K562 (cell line): ENCODE measurements around the gene CD6. TPM values are rescaled to one million over a fixed set of nuclear protein-coding genes. Genes with fewer than 3 reads are reported as not detected.

Experiments
- ATAC-seq: fragments of 200-7000 bp; cut with Tn5 transposase; 3 replicates; pipeline ENCODE4 v1.9.1; 2020; ENCODE audit warnings: moderate library complexity
- BruUV-seq: library from RNA; stranded (reverse); fragments of 400-500 nt; replicated peaks from 2 replicates; lab custom pipeline; 2021; lab: Mats Ljungman, UMichigan
- CTCF ChIA-PET: fragments of 300-600 bp; formaldehyde crosslinking; extraction: SDS; loops from one replicate; lab custom pipeline; 2021; ENCODE audit warnings: low intra/inter-chr PET ratio; lab: Yijun Ruan, JAX
- POLR2A ChIA-PET: fragments of 300-600, 350-650 bp; sonication (Branson Sonifier 250); formaldehyde crosslinking; extraction: SDS; loops from one replicate; lab custom pipeline; 2021; ENCODE audit warnings: antibody characterized with exemption, inconsistent platforms; lab: Yijun Ruan, JAX
- DNase-seq, 4 experiments: peaks; one replicate each; pipeline versions ENCODE4 v3.0.0 to v3.0.0-alpha.2; 2011 to 2018; ENCODE audit warnings: low spot score in 3 of 4, mixed read lengths in 3 of 4; ENCODE audit errors: extremely low read depth in 1 of 4
- FAIRE-seq: peaks from 2 replicates; lab custom pipeline; 2011; peaks lifted over from hg19 to GRCh38; lab: Jason Lieb, UNC
- H2AFZ ChIP-seq: 2 replicates; pipeline ENCODE4 v1.6.0; 2011; ENCODE audit warnings: low read depth, low read length, control low read depth, inconsistent platforms
- H3K27ac ChIP-seq: fragments of 200-600 bp; 3 replicates; pipeline ENCODE4 v1.8.0; 2011; ENCODE audit warnings: low read depth, mild to moderate bottlenecking, control low read depth, inconsistent platforms, low read length, moderate library complexity, mixed read lengths; ENCODE audit errors: extremely low read depth
- H3K27me3 ChIP-seq, 2 experiments: fragments of 300-600 bp in 1 of 2; 2 replicates in 1 of 2; 3 replicates in 1 of 2; pipeline versions ENCODE4 v1.6.0 to v1.8.0; 2011; ENCODE audit warnings: inconsistent platforms in 2 of 2, low read length in 2 of 2, mild to moderate bottlenecking in 1 of 2, mixed read lengths in 1 of 2, moderate library complexity in 1 of 2; ENCODE audit not compliant: control insufficient read depth in 2 of 2, insufficient read depth in 2 of 2
- H3K36me3 ChIP-seq: fragments of 300-600 bp; 3 replicates; pipeline ENCODE4 v1.8.0; 2011; ENCODE audit warnings: mild to moderate bottlenecking, low read length, inconsistent platforms; ENCODE audit not compliant: control insufficient read depth, insufficient read depth
- H3K4me1 ChIP-seq, 2 experiments: fragments of 200-600 bp in 1 of 2; replicated peaks in 1 of 2; 2 replicates in 1 of 2; 3 replicates in 1 of 2; pipeline versions ENCODE4 v1.5.1 to v1.8.0; 2011; ENCODE audit warnings: inconsistent platforms in 2 of 2, low read length in 2 of 2, mild to moderate bottlenecking in 1 of 2, mixed read lengths in 1 of 2, moderate library complexity in 1 of 2; ENCODE audit not compliant: control insufficient read depth in 2 of 2, insufficient read depth in 2 of 2
- H3K4me2 ChIP-seq: 2 replicates; pipeline ENCODE4 v1.6.1; 2011; ENCODE audit warnings: low read length, control low read depth, inconsistent platforms, mixed read lengths; ENCODE audit not compliant: insufficient read depth
- H3K4me3 ChIP-seq: fragments of 200-600 bp; sonication (generic), shearing (Covaris generic); 2 replicates; pipeline ENCODE4 v1.5.1; 2016; ENCODE audit warnings: control low read depth, inconsistent platforms
- H3K79me2 ChIP-seq: fragments of 200-600 bp; 3 replicates; pipeline ENCODE4 v1.8.0; 2011; ENCODE audit warnings: low read length, inconsistent platforms; ENCODE audit not compliant: control insufficient read depth, insufficient read depth
- H3K9ac ChIP-seq, 2 experiments: 2 replicates each; pipeline versions ENCODE4 v1.6.0 to v1.6.1; 2011; ENCODE audit warnings: low read depth in 2 of 2, low read length in 2 of 2, control low read depth in 1 of 2, inconsistent platforms in 1 of 2, mild to moderate bottlenecking in 1 of 2, mixed read lengths in 1 of 2; ENCODE audit not compliant: insufficient read depth in 1 of 2
- H3K9me1 ChIP-seq: one replicate; pipeline ENCODE4 v1.6.0; 2011; ENCODE audit warnings: inconsistent platforms, mild to moderate bottlenecking, low read length, moderate library complexity; ENCODE audit not compliant: control insufficient read depth, insufficient read depth
- H3K9me3 ChIP-seq: replicated peaks from 2 replicates; pipeline ENCODE4 v1.5.1; 2011; ENCODE audit warnings: low read depth, low read length, inconsistent platforms; ENCODE audit not compliant: control insufficient read depth, insufficient read depth
- H4K20me1 ChIP-seq: replicated peaks from 2 replicates; pipeline ENCODE4 v1.6.1; 2011; ENCODE audit warnings: low read length, inconsistent platforms, mixed read lengths; ENCODE audit not compliant: control insufficient read depth, insufficient read depth
- ADNP ChIP-seq: fragments of 200-800 bp; sonication (Bioruptor generic); IDR thresholded peaks from 2 replicates; pipeline ENCODE4 v1.6.1; 2016; ENCODE audit warnings: missing genetic modification characterization, missing compliant biosample characterization
- CBX2 ChIP-seq: fragments of 200-600 bp; sonication (generic); IDR thresholded peaks from one replicate; pipeline ENCODE4 v1.6.1; 2012; ENCODE audit warnings: mild to moderate bottlenecking, low read length, inconsistent platforms; ENCODE audit not compliant: insufficient read depth, poor library complexity, severe bottlenecking
- CBX8 ChIP-seq: fragments of 200-600 bp; sonication (generic); IDR thresholded peaks from 2 replicates; pipeline ENCODE4 v1.6.1; 2012; ENCODE audit warnings: borderline replicate concordance, mixed run types, low read depth, mild to moderate bottlenecking, moderate library complexity, mixed read lengths, low read length, control low read depth, inconsistent platforms; ENCODE audit not compliant: poor library complexity, severe bottlenecking; ENCODE audit errors: extremely low read depth
- SMAD3 ChIP-seq: fragments of 450-650 bp; formaldehyde crosslinking; conservative IDR thresholded peaks from 2 replicates; pipeline ENCODE4 v1.4.0; 2020; ENCODE audit warnings: mild to moderate bottlenecking
- THRAP3 ChIP-seq: fragments of 450-650 bp; IDR thresholded peaks from 2 replicates; pipeline ENCODE4 v1.6.1; 2016; ENCODE audit warnings: mild to moderate bottlenecking, inconsistent platforms, borderline replicate concordance
- TSC22D4 ChIP-seq: fragments of 450-650 bp; IDR thresholded peaks from 2 replicates; pipeline ENCODE4 v1.6.1; 2016; ENCODE audit warnings: missing genetic modification characterization, missing biosample characterization, control low read depth
- USF1 ChIP-seq: sonication (generic); formaldehyde crosslinking; IDR thresholded peaks from 2 replicates; pipeline ENCODE4 v1.9.0; 2022; ENCODE audit warnings: mild to moderate bottlenecking, missing genetic modification reagents
- ZNF699 ChIP-seq: fragments of 250-450 bp; sonication (Bioruptor Pico); IDR thresholded peaks from 2 replicates; pipeline ENCODE4 v1.8.0; 2021; ENCODE audit warnings: mild to moderate bottlenecking, moderate library complexity; ENCODE audit not compliant: insufficient replicate concordance
- ZNF77 ChIP-seq: fragments of 250-450 bp; sonication (Bioruptor Pico); IDR thresholded peaks from 2 replicates; pipeline ENCODE4 v1.5.0; 2020
- WGBS: fragments of 100-300 bp; shearing (Covaris generic); methylation state at CpG from one replicate; pipeline ENCODE4 v1.1.6; 2016; ENCODE audit warnings: low coverage, mixed read lengths; ENCODE audit not compliant: insufficient coverage; ENCODE audit errors: missing lambda C conversion rate; 5-methylcytosine and 5-hydroxymethylcytosine counted together
- in situ Hi-C: fragments of 300-500 bp; cut with MboI; formaldehyde crosslinking; loops from 4 replicates; pipeline ENCODE4 v1.15.0; 2018; ENCODE audit warnings: inconsistent platforms, mixed read lengths
- intact Hi-C: fragments of 100-400 bp; cut with micrococcal nuclease; formaldehyde crosslinking; loops from 2 replicates; pipeline ENCODE4 v1.14.2; 2022
- polyA plus RNA-seq, 8 experiments: library from polyadenylated mRNA; depleted of rRNA in 4 of 8; stranded (reverse) in 5 of 8; unstranded in 3 of 8; fragments of >200 nt; fragmentation: Nextera tagmentation in 2 of 8; fragmentation: Illumina TruSeq in 1 of 8; extraction: Ambion mirVana in 2 of 8; extraction: Trizol in 1 of 8; gene quantifications; 2 replicates each; pipeline versions ENCODE4 v1.2.1 to v1.2.3, GENCODE V29; 2011 to 2014; ENCODE audit warnings: inconsistent platforms in 1 of 8, missing spikeins in 1 of 8
- total RNA-seq, 7 experiments: library from RNA; depleted of rRNA in 6 of 7; stranded (reverse); fragments of >200 nt in 6 of 7; fragmentation: Illumina TruSeq in 2 of 7; extraction: Trizol in 2 of 7; gene quantifications; 2 replicates each; pipeline versions ENCODE4 v1.2.1 to v1.2.3, GENCODE V29; 2011 to 2021; ENCODE audit warnings: low replicate concordance in 1 of 7

Gene CD6
- total and polyA plus RNA-seq, 9 of the 15 experiments (the other 6 are each of a cell fraction or from before 2014, with no cell fraction given): 0.84 TPM; not detected in 8

GRCh38 chr11:61042961-61043540 lies 71.6 kb downstream of the CD6 start (continued):
- TF ChIP-seq USF1 (no peak), CBX8 (peak; percentile 92)

GRCh38 chr11:61045271-61045670 lies 73.8 kb downstream of the CD6 start:
- TF ChIP-seq ADNP (no peak), THRAP3 (no peak), SMAD3 (CRISPR knock-in tag) (no peak), TSC22D4 (tag) (no peak), CBX2 (peak; percentile 43), ZNF699 (no peak), ZNF77 (CRISPR knock-in tag) (no peak)
- Histone ChIP-seq H4K20me1 (peaks cover 8% of the 10 kb centered on the region; the same call in 1 of the 2 replicates), H3K4me1 (no peaks in the 10 kb centered on the region), H3K27ac (no peak overlapping the region), H3K9ac (no peak overlapping the region), H3K4me3 (no peak overlapping the region), H3K27me3 (peaks cover 53 to 63% of the 10 kb centered on the region in 2 experiments), H3K4me2 (no peak overlapping the region), H3K79me2 (no peaks in the 10 kb centered on the region), H3K9me3 (no peaks in the 10 kb centered on the region), H3K9me1 (no peaks in the 10 kb centered on the region), H2AFZ (no peak overlapping the region), H3K36me3 (no peaks in the 10 kb centered on the region)
- no peak for DNase-seq
- in situ Hi-C loops (no loop called here), intact Hi-C loops (no loop called here)
- ChIA-PET POLR2A (interaction anchor here (0.6 kb wide), 1 partner anchor 115 kb away, joined by 3 read pairs; no protein-coding TSS in a partner anchor), CTCF (no interaction called here)
- 1% methylated on average over 7 of the region's 7 CpGs for WGBS
- FAIRE-seq: peak; percentile 32
- ATAC-seq: no peak
- no TSS peak for BruUV-seq
